Kidney epithelial cell (primary cell): ENCODE data around the gene LPCAT1. TPM values are rescaled to one million over a fixed set of nuclear protein-coding genes. Genes with fewer than 3 reads are reported as not detected.

Experiments
- DNase-seq: peaks from one replicate; pipeline ENCODE4 v3.0.0-alpha.2; 2010; ENCODE audit warnings: low read depth
- H3K27me3 ChIP-seq: 2 replicates; pipeline ENCODE4 v1.6.0; 2011; ENCODE audit warnings: low read length; ENCODE audit not compliant: control insufficient read depth, insufficient read depth
- H3K36me3 ChIP-seq: 2 replicates; pipeline ENCODE4 v1.5.1; 2011; ENCODE audit warnings: low read length; ENCODE audit not compliant: control insufficient read depth, insufficient read depth
- H3K4me3 ChIP-seq: 2 replicates; pipeline ENCODE4 v1.5.1; 2011; ENCODE audit warnings: low read depth, mild to moderate bottlenecking, control low read depth, low read length
- CTCF ChIP-seq: IDR thresholded peaks from 2 replicates; pipeline ENCODE4 v1.5.1; 2011; ENCODE audit warnings: mild to moderate bottlenecking, moderate library complexity, low read length, control low read depth, inconsistent platforms; ENCODE audit not compliant: insufficient read depth, poor library complexity, severe bottlenecking
- total RNA-seq: library from RNA; depleted of rRNA; stranded (reverse); fragments of >200 nt; gene quantifications from 2 replicates; pipeline ENCODE4 v1.2.3, GENCODE V29; 2015

LPCAT1 gene
- total RNA-seq, 1 donor from 2014 or later = 87.6 TPM

DNA sequence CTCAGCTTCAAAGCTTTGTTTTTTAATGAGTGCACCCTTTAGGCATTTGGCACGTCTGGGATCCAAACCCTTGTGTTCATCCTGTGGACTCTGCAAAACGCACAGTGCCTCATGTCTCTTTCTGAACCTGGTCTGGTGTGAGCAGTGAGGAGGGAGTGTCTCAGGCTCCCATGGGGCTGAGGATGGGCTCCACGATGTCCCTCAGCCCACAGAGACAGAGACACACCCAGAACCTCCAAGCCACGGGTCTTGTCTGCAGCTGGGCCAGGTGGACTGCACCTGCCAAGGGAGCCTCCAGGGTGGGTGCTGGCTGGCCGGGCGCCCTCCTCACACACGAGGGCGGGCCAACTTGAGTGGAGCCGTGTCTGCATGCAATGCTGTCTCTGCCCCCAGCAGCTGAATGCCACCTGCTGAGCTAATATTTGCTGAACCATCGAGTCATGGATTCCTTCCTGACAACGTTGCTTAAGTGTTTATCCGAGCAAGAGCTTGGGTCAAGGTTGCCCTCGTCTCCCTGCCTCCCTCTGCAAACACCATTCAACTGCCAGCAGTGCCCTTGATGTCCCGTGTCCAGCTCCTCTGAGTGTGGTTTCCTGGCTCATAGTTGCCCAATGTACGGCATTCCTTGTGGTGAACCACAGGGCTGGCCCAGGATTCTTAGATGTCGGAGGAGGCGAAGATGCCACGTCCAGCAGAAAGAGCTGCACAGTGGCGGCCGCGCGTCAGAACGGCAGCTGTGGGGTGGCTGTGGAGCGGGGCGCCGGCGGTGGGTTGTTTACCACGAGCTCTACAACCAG, 31.4 kb upstream of the LPCAT1 start:
- TF ChIP-seq CTCF = no peak
- Histone ChIP-seq H3K4me3 (no peak overlapping the region), H3K27me3 (peaks cover 8% of the 10 kb centered on the region), H3K36me3 (no peaks in the 10 kb centered on the region)
- DNase-seq = peak; percentile 96

GRCh38 chr5:1554410-1554967, 30.7 kb upstream of the LPCAT1 start:
- Histone ChIP-seq H3K27me3 (peaks cover 14% of the 10 kb centered on the region), H3K36me3 (no peaks in the 10 kb centered on the region)
- TF ChIP-seq CTCF = no peak

DNA sequence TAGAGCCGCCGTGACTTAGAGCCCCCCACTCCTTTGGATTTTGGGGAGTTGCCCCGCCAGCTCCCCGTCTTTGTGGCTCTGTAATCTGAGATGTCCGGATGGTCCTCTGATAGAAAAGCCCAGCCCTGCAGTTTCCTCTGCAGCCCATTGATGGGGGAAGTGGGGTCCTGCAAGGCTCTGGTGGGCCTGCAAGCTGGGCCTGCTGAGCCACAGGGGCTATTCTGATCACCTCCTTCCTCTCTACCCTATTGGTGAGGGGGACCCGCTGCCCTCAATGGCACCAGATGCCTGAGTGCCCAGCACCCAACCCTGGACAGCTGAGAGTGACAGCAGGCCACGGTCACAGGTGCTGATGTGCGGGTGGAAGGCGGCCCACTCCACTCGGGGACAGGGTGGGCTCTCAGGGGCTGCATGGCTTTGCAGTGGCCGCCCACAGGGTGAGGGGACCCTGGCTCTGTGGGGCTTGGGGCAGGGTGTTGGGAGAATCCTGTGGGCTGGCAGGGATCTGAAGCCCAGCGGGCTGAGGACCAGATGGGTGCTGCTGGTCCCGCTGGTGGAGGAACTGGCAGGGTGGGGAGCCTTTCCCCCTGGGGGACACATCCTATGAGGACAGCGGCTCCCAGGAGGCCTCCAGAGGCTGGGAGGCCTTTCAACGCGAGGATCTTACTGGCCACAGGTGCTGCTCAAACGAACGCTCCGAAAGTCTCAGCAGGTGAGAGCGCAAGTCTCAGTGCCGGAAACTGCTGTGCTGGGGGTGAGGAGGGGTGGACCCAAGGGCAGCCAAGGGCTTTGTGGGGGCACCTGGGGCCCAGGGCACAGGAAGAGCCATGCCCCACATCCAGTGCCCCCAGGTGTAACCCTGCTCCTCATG, 30.0 kb upstream of the LPCAT1 start:
- Histone ChIP-seq H3K36me3 (no peaks in the 10 kb centered on the region), H3K27me3 (peaks cover 20% of the 10 kb centered on the region), H3K4me3 (no peak overlapping the region)
- no peak for DNase-seq
- no peak for TF ChIP-seq CTCF

More at GRCh38 chr5:1554410-1554967, 30.7 kb upstream of the LPCAT1 start:
- no peak for DNase-seq
- no peak overlapping the region for H3K4me3 ChIP-seq

GRCh38 chr5:1552521-1553255, 28.9 kb upstream of the LPCAT1 start:
- Histone ChIP-seq H3K4me3 (no peak overlapping the region), H3K36me3 (no peaks in the 10 kb centered on the region), H3K27me3 (peaks cover 24% of the 10 kb centered on the region)
- DNase-seq = no peak
- TF ChIP-seq CTCF = no peak

GRCh38 chr5:1551426-1552301, 27.9 kb upstream of the LPCAT1 start:
- Histone ChIP-seq H3K4me3 (no peak overlapping the region), H3K36me3 (no peaks in the 10 kb centered on the region), H3K27me3 (peaks cover 24% of the 10 kb centered on the region)
- DNase-seq = no peak
- no peak for TF ChIP-seq CTCF
